Loucy (cell line): ENCODE data around the gene RBSN.

ENCODE experiments used
- CTCF ChIP-seq: fragments of 200-600 bp; sonication (generic); conservative IDR thresholded peaks from 2 replicates; pipeline ENCODE4 v1.5.1; 2014; ENCODE audit warnings: mild to moderate bottlenecking, antibody characterized with exemption, low read length
- EZH2phosphoT487 ChIP-seq: fragments of 200-600 bp; IDR thresholded peaks from 2 replicates; pipeline ENCODE4 v1.6.1; 2018; ENCODE audit warnings: antibody characterized with exemption, mild to moderate bottlenecking, moderate library complexity, borderline replicate concordance

- no peak for TF ChIP-seq CTCF
- TF ChIP-seq EZH2phosphoT487, result no peak
These were observed 35.2 kb downstream of the RBSN start for GRCh38 chr3:15063656-15064286.
